BJ (cell line): ENCODE measurements around the gene EPB41L2. TPM values are rescaled to one million over a fixed set of nuclear protein-coding genes. Genes with fewer than 3 reads are reported as not detected.
"Not testable (repeated sequence)": the region's sequence is repeated elsewhere in the genome, so short reads cannot be mapped to it uniquely, and the experiment has no call there.

Source experiments
- CTCF ChIA-PET: fragments of 350-600 bp; formaldehyde crosslinking; extraction: SDS; loops from one replicate; lab custom pipeline; 2021; ENCODE audit warnings: antibody characterized with exemption, inconsistent platforms; lab: Yijun Ruan, JAX
- POLR2A ChIA-PET: fragments of 300-600 bp; sonication (Branson Sonifier 250); formaldehyde crosslinking; extraction: SDS; loops from one replicate; lab custom pipeline; 2021; ENCODE audit warnings: antibody characterized with exemption; lab: Charles Lee
- DNase-seq: peaks from one replicate; pipeline ENCODE4 v3.0.0-alpha.2; 2011; ENCODE audit warnings: low read depth
- H3K27me3 ChIP-seq: 2 replicates; pipeline ENCODE4 v1.6.0; 2011; ENCODE audit warnings: low read length; ENCODE audit not compliant: control insufficient read depth, insufficient read depth
- H3K36me3 ChIP-seq: 2 replicates; pipeline ENCODE4 v1.5.1; 2011; ENCODE audit warnings: low read length; ENCODE audit not compliant: control insufficient read depth, insufficient read depth
- H3K4me3 ChIP-seq: 2 replicates; pipeline ENCODE4 v1.5.1; 2011; ENCODE audit warnings: low read depth, mild to moderate bottlenecking, control low read depth, low read length
- polyA plus RNA-seq: library from polyadenylated mRNA; depleted of rRNA; stranded (reverse); fragments of >200 nt; gene quantifications from 2 replicates; pipeline ENCODE4 v1.2.3, GENCODE V29; 2011
- TF ChIP-seq, protein P1 (sequence below): IDR thresholded peaks from 2 replicates; pipeline ENCODE4 v1.5.1; 2011; ENCODE audit warnings: low read depth, mild to moderate bottlenecking, control low read depth, inconsistent platforms, low read length, moderate library complexity; ENCODE audit not compliant: insufficient read depth

The EPB41L2 gene
- polyA plus RNA-seq, 1 experiment = 24.5 TPM

DNA sequence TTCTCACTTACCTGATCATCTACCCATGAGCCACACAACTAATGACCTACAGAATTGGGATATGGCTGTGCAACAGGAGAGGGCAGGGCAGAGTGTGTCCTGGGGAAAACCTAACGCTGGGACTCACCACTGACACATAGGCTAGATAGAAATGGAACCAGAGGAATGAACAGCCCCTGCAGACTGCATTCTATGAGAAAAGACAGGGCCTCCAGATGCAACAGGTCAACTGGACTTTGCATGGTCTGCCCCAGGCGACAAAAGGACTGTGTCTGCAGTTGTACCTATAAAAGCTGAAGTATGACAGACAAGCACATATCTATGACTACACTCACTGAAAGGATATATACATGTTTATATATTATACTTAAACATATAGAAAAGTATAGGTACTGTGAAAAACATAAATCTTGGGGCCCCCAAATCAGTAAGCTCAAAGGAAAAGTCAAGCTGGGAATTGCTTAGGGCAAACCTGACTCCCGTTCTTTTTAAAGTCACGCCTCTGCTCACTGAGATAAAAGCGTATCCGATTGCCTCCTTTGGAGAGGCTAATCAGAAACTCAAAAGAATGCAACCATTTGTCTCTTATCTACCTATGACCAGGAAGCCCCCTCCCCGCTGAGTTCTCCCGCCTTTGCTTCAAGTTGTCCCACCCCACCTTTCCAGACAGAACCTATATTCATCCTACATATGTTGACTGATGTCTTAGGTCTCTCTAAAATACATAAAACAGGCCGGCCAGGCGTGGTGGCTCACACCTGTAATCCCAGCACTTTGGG lies 68.5 kb downstream of the EPB41L2 start:
- H3K36me3 ChIP-seq = no peaks in the 10 kb centered on the region
- CTCF ChIA-PET = interaction anchor here (1.3 kb wide), 1 partner anchor 13 kb away, joined by 6 read pairs; no protein-coding TSS in a partner anchor
- no peak overlapping the region for H3K4me3 ChIP-seq
- POLR2A ChIA-PET = no interaction called here
- TF ChIP-seq, protein P1, sequence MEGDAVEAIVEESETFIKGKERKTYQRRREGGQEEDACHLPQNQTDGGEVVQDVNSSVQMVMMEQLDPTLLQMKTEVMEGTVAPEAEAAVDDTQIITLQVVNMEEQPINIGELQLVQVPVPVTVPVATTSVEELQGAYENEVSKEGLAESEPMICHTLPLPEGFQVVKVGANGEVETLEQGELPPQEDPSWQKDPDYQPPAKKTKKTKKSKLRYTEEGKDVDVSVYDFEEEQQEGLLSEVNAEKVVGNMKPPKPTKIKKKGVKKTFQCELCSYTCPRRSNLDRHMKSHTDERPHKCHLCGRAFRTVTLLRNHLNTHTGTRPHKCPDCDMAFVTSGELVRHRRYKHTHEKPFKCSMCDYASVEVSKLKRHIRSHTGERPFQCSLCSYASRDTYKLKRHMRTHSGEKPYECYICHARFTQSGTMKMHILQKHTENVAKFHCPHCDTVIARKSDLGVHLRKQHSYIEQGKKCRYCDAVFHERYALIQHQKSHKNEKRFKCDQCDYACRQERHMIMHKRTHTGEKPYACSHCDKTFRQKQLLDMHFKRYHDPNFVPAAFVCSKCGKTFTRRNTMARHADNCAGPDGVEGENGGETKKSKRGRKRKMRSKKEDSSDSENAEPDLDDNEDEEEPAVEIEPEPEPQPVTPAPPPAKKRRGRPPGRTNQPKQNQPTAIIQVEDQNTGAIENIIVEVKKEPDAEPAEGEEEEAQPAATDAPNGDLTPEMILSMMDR = no peak
- DNase-seq = no peak
- H3K27me3 ChIP-seq = no peaks in the 10 kb centered on the region

DNA sequence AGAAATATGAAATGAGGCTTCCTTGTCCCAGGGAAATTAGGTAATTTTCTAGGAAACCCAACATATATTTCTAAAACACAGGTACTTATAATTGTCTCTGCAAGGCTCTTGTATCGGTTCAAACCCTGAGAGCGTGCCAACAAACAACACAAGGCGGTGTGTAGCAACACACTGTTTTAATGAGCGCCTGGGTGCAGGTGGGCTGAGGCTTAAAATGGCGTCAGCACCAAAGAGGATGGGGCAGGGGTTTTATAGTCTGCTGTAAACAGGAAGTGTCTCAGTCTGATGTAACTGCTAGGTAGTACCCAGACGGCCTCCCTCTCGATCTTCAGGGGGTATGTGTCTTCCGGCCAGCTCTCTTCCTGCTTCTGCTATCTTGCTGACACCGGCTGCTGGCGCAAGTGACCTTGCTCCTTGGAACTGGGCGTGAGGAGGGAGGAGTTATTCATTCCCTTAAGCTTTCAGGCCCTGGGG lies 69.7 kb downstream of the EPB41L2 start:
- Histone ChIP-seq H3K4me3 (no peak overlapping the region), H3K27me3 (no peaks in the 10 kb centered on the region), H3K36me3 (no peaks in the 10 kb centered on the region)
- POLR2A ChIA-PET = no interaction called here
- DNase-seq = no peak
- CTCF ChIA-PET = interaction anchor here (1.3 kb wide), 2 partner anchors 12 to 23 kb away, joined by 4 to 6 read pairs; no protein-coding TSS in a partner anchor
- TF ChIP-seq, protein P1 = no peak

DNA sequence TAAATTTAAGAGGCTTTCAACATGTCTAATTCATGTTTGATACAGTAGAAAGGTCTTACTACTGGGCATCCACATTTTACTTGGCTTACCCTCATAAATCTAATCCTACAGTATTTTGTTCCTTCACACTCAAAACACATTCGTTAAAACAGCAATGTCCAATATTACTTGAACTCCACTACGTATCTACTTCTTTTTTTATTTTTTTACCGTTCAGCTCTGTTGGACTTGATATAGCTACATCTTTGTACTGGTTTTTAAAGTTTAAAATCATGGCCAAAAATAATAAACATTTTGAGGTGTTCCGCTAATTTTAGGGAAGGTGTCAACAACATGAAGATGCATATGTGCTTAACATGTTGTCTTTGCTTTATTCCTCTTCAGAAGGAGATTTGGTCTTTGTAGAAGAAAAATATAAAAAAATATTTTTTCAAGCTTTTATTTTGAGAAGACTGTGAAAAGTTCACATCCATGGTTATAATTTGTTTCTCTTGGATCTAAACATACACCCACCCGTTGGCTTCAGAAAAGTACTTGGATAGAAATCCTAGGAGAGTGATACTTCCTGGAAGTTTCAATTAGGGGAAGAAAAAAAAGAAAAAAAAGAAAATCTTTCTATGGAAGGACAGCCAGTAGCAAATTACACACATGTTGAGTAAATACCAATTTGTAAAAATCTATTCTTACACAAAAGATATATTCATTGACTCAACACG lies 71.5 kb downstream of the EPB41L2 start:
- H3K4me3 ChIP-seq = no peak overlapping the region
- H3K36me3 ChIP-seq = no peaks in the 10 kb centered on the region
- ChIA-PET POLR2A (no interaction called here), CTCF (no interaction called here)
- no peaks in the 10 kb centered on the region for H3K27me3 ChIP-seq
- TF ChIP-seq, protein P1 = no peak
- DNase-seq = no peak

DNA sequence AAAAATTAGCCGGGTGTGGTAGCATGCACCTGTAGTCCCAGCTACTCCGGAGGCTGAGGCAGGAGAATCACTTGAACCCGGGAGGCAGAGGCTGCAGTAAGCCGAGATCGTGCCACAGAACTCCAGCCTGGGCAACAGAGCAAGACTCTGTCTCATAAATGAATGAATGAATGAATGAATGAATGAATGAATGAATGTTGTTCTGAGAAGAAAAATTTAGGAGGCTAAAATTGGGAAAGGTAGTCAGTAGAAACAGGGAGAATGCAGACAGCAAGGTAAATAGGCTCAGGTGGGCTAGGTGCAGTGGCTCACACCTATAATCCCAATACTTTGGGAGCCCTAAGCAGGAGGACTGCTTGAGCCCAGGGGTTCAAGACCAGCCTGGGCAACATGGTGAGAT lies 75.5 kb downstream of the EPB41L2 start:
- POLR2A ChIA-PET, CTCF ChIA-PET, H3K36me3 ChIP-seq, DNase-seq, H3K4me3 ChIP-seq, H3K27me3 ChIP-seq: not testable (repeated sequence)

DNA sequence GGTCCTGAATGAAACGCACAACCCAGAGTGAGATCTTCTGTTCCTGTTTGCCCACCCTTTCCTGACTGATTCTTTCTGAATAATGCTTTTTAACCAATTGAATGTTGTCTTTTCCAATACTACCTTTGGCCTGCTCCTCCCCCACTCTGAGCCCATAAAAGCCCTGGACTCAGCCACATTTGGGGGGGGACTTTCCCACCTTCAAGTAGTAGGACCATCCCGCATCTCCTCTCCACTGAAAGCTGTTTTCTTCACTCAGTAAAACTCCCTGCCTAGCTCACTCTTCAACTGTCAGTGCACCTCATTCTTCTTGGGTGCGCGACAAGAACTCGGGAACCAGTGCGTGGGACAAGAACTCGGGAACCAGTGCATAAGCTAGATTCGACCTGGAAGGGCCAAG lies 77.9 kb downstream of the EPB41L2 start:
- no peak overlapping the region for H3K4me3 ChIP-seq
- ChIA-PET POLR2A (no interaction called here), CTCF (interaction anchor here (0.6 kb wide), 1 partner anchor 19 kb away, joined by 4 read pairs; no protein-coding TSS in a partner anchor)
- TF ChIP-seq, protein P1 = no peak
- DNase-seq = no peak
- no peaks in the 10 kb centered on the region for H3K27me3 ChIP-seq
- H3K36me3 ChIP-seq = no peaks in the 10 kb centered on the region
